Measurements from ENCODE around the gene CIRBP. TPM values are rescaled to one million over a fixed set of nuclear protein-coding genes. Genes with fewer than 3 reads are reported as not detected.
A peak's percentile ranks its signal among the peaks of the same experiment; 100 is the strongest.

The CIRBP gene
- total and polyA plus RNA-seq, 9 of the 15 experiments (the other 6 are each of a cell fraction or from before 2014, with no cell fraction given): 20.5 to 327 (median 176) TPM

DNA sequence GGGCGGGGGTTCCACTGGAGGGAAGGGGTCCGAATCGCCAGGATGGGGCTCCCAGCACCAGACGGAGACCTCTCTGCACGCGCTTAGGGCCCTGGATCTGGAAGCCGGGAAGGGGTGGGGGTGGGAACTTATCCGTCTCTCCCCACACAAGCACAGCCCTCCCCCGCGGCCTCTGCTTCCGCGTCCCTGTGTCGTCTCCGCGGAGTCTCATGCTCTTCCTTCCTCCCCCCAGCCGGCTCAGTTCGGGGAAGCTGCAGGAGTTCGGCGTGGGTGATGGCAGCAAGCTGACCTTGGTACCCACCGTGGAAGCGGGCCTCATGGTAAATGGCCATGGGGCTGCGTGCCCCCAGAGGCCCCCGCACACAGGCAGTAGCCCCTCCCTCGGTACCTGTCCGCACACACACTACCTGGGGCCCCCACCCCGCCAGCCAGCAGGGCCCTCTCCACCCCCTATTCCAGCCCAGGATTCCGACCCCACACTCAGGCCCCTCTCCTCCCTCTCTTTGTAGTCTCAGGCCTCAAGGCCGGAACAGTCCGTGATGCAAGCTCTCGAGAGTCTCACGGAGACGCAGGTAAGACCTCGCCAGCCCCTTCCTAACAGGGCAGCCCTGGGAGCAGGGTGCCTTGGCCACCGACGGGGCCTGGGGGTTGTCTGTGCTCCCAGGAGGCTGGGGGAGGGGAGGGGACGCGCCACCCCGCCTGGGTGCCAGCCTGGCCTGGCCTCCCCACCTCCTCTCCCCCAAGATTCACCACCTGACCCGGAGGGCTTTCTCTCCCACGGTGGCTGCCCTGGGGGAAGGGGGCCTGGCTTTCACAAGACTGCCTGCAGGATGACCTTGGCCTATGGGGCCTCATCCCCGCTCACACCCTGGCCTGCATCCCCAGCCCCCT is 17.6 kb upstream of the CIRBP start (continued):
- TF ChIP-seq MYC (IDR thresholded peaks at IDR 0.05; ENCODE audit: low read depth, low read length): peak; percentile 59; the same call in 1 of the 2 replicates
- 0 out of 2 replicates have a peak, but pooled peaks have one; percentile 38 for TF ChIP-seq MYC (CRISPR knock-in tag; IDR thresholded peaks at IDR 0.05; ENCODE audit: borderline replicate concordance, low read depth)
- no peak for TF ChIP-seq ZNF583 (CRISPR knock-in tag; IDR thresholded peaks at IDR 0.05)
- peak; percentile 25; the same call in 1 of the 2 replicates for TF ChIP-seq CREB1 (IDR thresholded peaks at IDR 0.05)
- no peak for TF ChIP-seq CREB1 (CRISPR knock-in tag; IDR thresholded peaks at IDR 0.05)
- TF ChIP-seq, protein P1, sequence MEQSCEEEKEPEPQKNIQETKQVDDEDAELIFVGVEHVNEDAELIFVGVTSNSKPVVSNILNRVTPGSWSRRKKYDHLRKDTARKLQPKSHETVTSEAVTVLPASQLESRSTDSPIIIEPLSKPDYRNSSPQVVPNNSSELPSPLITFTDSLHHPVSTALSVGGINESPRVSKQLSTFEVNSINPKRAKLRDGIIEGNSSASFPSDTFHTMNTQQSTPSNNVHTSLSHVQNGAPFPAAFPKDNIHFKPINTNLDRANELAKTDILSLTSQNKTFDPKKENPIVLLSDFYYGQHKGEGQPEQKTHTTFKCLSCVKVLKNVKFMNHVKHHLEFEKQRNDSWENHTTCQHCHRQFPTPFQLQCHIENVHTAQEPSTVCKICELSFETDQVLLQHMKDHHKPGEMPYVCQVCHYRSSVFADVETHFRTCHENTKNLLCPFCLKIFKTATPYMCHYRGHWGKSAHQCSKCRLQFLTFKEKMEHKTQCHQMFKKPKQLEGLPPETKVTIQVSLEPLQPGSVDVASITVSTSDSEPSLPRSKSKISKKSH (CRISPR knock-in tag; IDR thresholded peaks at IDR 0.05): no peak
- TF ChIP-seq KDM2B (CRISPR knock-in tag; IDR thresholded peaks at IDR 0.05): 0 out of 2 replicates have a peak, but pooled peaks have one; percentile 38
- TF ChIP-seq, protein P2, sequence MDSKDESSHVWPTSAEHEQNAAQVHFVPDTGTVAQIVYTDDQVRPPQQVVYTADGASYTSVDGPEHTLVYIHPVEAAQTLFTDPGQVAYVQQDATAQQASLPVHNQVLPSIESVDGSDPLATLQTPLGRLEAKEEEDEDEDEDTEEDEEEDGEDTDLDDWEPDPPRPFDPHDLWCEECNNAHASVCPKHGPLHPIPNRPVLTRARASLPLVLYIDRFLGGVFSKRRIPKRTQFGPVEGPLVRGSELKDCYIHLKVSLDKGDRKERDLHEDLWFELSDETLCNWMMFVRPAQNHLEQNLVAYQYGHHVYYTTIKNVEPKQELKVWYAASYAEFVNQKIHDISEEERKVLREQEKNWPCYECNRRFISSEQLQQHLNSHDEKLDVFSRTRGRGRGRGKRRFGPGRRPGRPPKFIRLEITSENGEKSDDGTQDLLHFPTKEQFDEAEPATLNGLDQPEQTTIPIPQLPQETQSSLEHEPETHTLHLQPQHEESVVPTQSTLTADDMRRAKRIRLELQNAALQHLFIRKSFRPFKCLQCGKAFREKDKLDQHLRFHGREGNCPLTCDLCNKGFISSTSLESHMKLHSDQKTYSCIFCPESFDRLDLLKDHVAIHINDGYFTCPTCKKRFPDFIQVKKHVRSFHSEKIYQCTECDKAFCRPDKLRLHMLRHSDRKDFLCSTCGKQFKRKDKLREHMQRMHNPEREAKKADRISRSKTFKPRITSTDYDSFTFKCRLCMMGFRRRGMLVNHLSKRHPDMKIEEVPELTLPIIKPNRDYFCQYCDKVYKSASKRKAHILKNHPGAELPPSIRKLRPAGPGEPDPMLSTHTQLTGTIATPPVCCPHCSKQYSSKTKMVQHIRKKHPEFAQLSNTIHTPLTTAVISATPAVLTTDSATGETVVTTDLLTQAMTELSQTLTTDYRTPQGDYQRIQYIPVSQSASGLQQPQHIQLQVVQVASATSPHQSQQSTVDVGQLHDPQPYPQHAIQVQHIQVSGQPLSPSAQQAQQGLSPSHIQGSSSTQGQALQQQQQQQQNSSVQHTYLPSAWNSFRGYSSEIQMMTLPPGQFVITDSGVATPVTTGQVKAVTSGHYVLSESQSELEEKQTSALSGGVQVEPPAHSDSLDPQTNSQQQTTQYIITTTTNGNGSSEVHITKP (IDR thresholded peaks at IDR 0.05; ENCODE audit: partially characterized antibody): peak; percentile 57
- TF ChIP-seq, protein P3, sequence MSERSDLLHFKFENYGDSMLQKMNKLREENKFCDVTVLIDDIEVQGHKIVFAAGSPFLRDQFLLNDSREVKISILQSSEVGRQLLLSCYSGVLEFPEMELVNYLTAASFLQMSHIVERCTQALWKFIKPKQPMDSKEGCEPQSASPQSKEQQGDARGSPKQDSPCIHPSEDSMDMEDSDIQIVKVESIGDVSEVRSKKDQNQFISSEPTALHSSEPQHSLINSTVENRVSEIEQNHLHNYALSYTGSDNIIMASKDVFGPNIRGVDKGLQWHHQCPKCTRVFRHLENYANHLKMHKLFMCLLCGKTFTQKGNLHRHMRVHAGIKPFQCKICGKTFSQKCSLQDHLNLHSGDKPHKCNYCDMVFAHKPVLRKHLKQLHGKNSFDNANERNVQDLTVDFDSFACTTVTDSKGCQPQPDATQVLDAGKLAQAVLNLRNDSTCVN (CRISPR knock-in tag; IDR thresholded peaks at IDR 0.05): no peak
- TF ChIP-seq ELF1 (tag; IDR thresholded peaks at IDR 0.05): peak; percentile 65
- TF ChIP-seq, protein P4, sequence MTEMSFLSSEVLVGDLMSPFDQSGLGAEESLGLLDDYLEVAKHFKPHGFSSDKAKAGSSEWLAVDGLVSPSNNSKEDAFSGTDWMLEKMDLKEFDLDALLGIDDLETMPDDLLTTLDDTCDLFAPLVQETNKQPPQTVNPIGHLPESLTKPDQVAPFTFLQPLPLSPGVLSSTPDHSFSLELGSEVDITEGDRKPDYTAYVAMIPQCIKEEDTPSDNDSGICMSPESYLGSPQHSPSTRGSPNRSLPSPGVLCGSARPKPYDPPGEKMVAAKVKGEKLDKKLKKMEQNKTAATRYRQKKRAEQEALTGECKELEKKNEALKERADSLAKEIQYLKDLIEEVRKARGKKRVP (CRISPR knock-in tag; IDR thresholded peaks at IDR 0.05): no peak
- TF ChIP-seq NFIX (CRISPR knock-in tag; IDR thresholded peaks at IDR 0.05; ENCODE audit: low read depth): no peak
- peak; percentile 42 for TF ChIP-seq BHLHE40 (IDR thresholded peaks at IDR 0.05; ENCODE audit: low read length)
- TF ChIP-seq KLF16 (IDR thresholded peaks at IDR 0.05): no peak
- no peak for TF ChIP-seq NCOA6 (IDR thresholded peaks at IDR 0.05)

Measured in K562 (cell line).